AG04450 (cell line): ENCODE measurements around the gene SGPL1. TPM values are rescaled to one million over a fixed set of nuclear protein-coding genes. Genes with fewer than 3 reads are reported as not detected.

Experiments
- CTCF ChIA-PET: fragments of 300-600, 350-600 bp; formaldehyde crosslinking; extraction: SDS; loops from one replicate; lab custom pipeline; 2022; ENCODE audit warnings: antibody characterized with exemption, inconsistent platforms; lab: Charles Lee
- POLR2A ChIA-PET: fragments of 350-600 bp; formaldehyde crosslinking; extraction: SDS; loops from one replicate; lab custom pipeline; 2021; ENCODE audit warnings: antibody characterized with exemption, inconsistent platforms; lab: Yijun Ruan, JAX
- DNase-seq: peaks from one replicate; pipeline ENCODE4 v3.0.0-alpha.2; 2011; ENCODE audit warnings: low read depth, low spot score
- H3K27ac ChIP-seq: one replicate; pipeline ENCODE4 v1.5.1; 2012; ENCODE audit warnings: low read depth, low read length, control low read depth
- H3K27me3 ChIP-seq: one replicate; pipeline ENCODE4 v1.6.0; 2012; ENCODE audit warnings: low read length; ENCODE audit not compliant: control insufficient read depth, insufficient read depth
- H3K4me3 ChIP-seq: 2 replicates; pipeline ENCODE4 v1.5.1; 2011; ENCODE audit warnings: mild to moderate bottlenecking, low read depth, low read length, control low read depth
- H3K9me3 ChIP-seq: 2 replicates; pipeline ENCODE4 v1.5.1; 2012; ENCODE audit warnings: low read length; ENCODE audit not compliant: control insufficient read depth, insufficient read depth
- CTCF ChIP-seq: IDR thresholded peaks from 2 replicates; pipeline ENCODE4 v1.5.1; 2011; ENCODE audit warnings: low read depth, low read length, control low read depth, inconsistent platforms
- polyA plus RNA-seq: library from polyadenylated mRNA; depleted of rRNA; stranded (reverse); fragments of >200 nt; gene quantifications from 2 replicates; pipeline ENCODE4 v1.2.3, GENCODE V29; 2011

SGPL1 gene
- polyA plus RNA-seq, 1 experiment = 30.8 TPM

DNA sequence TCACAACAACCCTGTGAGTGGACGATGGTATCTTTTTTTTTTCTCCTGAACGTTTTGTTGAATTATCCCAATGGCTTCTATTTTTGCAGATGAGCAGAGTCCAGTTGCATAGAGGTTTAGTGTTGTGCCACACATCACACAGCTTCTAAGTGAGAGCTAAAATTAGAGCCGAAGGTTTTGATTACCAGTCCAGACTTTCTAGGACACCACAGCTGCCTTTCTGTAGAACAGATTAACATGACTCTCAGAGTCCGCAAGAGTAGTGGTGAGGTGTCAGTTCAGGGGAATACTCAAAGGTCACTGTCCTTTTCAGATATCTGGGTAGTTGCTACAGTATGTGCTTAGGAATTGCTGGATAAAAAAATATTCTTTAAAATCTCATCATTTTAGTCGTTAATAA is 13.8 kb downstream of the SGPL1 start:
- ChIA-PET POLR2A (no interaction called here), CTCF (interaction anchor here (1.6 kb wide), 1 partner anchor 12 kb away, joined by 4 read pairs; no protein-coding TSS in a partner anchor)
- TF ChIP-seq CTCF = no peak
- H3K27ac ChIP-seq = no peak overlapping the region
- H3K27me3 ChIP-seq = no peaks in the 10 kb centered on the region
- H3K9me3 ChIP-seq = no peaks in the 10 kb centered on the region
- no peak for DNase-seq
- no peak overlapping the region for H3K4me3 ChIP-seq

DNA sequence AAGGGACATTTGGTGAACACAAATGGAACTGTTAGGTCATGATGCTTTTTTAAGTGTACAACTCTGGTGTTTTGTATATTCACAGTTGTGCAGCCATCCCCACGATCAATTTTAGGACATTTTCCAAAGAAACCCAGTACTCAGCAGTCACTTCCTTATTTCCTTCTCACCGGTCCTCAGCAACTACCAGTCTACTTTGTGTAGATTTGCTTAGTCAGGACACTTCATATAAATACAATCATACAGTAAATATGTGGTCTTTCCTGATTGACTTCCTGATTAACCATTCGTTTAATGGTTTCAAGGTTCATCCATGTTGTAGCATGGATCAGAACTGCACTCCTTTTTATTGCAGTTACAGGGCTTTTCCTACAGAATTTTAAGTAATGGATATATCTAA is 14.4 kb downstream of the SGPL1 start:
- no peak for TF ChIP-seq CTCF
- Histone ChIP-seq H3K27me3 (no peaks in the 10 kb centered on the region), H3K27ac (no peak overlapping the region), H3K4me3 (no peak overlapping the region), H3K9me3 (no peaks in the 10 kb centered on the region)
- CTCF ChIA-PET = interaction anchor here (1.6 kb wide), 1 partner anchor 13 kb away, joined by 4 read pairs; no protein-coding TSS in a partner anchor
- POLR2A ChIA-PET = no interaction called here
- no peak for DNase-seq

DNA sequence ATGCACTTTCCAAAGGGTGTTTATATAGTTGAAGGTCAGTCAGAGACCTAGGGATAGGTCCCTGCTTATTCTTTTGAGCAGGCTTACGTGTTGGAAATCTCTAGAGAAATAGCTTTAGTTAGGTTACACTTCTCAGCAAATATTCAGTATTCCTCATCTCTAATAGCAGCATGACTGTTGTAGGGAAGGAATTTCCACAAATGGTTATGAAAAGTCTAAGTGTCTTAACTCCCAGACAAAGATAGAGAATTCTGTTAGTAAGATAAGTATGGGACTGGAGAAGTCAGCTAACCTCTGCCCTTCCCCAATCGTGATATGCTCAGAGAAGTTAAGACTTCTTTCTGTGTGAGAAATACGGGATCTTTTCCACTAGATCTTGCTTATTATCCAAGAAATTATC is 16.5 kb downstream of the SGPL1 start:
- TF ChIP-seq CTCF = no peak
- POLR2A ChIA-PET = interaction anchor here (2.1 kb wide), 1 partner anchor 16 kb away, joined by 11 read pairs; the partner anchor contains the start of gene SGPL1
- Histone ChIP-seq H3K9me3 (no peaks in the 10 kb centered on the region), H3K27ac (no peak overlapping the region), H3K27me3 (no peaks in the 10 kb centered on the region), H3K4me3 (no peak overlapping the region)
- CTCF ChIA-PET = interaction anchor here (1.0 to 1.3 kb wide), 3 partner anchors 15 to 283 kb away, joined by 3 to 7 read pairs (median 3); no protein-coding TSS in a partner anchor
- DNase-seq = no peak

GRCh38 chr10:70832852-70833528 is 17.2 kb downstream of the SGPL1 start:
- Histone ChIP-seq H3K27me3 (no peaks in the 10 kb centered on the region), H3K27ac (peak overlapping the region; percentile 65), H3K9me3 (peaks cover 3% of the 10 kb centered on the region; the same call in 1 of the 2 replicates), H3K4me3 (peak overlapping the region; percentile 11; the same call in 1 of the 2 replicates)
- DNase-seq = peak; percentile 55
- POLR2A ChIA-PET = interaction anchor here (2.1 kb wide), 1 partner anchor 17 kb away, joined by 11 read pairs; the partner anchor contains the start of gene SGPL1
- CTCF ChIA-PET = interaction anchor here (0.6 to 1.1 kb wide), 4 partner anchors 14 to 283 kb away, joined by 3 to 4 read pairs (median 4); no protein-coding TSS in a partner anchor
- TF ChIP-seq CTCF = no peak

DNA sequence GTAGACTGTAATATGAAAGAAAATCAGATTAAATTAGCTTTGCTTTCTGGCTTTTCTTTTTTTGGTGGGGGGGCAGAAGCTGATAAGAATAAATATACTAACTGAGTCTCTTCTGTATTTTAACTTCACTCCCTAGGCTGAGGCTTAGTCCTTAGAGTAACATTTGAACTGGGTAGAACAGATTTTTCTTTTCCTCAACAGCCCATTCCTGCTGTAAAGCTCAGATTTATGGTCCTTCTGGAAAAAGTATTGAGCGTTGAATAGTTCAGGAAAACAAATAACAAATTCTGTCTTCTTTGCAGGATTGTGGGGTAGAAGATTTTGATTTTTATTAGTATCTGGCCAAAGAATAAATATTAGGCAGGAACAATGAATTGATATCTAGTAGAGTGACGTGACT is 17.9 kb downstream of the SGPL1 start:
- peak overlapping the region; percentile 54 for H3K27ac ChIP-seq
- ChIA-PET POLR2A (interaction anchor here (2.1 kb wide), 1 partner anchor 17 kb away, joined by 11 read pairs; the partner anchor contains the start of gene SGPL1), CTCF (interaction anchor here (0.6 to 1.0 kb wide), 2 partner anchors 14 to 16 kb away, joined by 4 read pairs; no protein-coding TSS in a partner anchor)
- no peaks in the 10 kb centered on the region for H3K27me3 ChIP-seq
- TF ChIP-seq CTCF = no peak
- H3K4me3 ChIP-seq = no peak overlapping the region
- peaks cover 3% of the 10 kb centered on the region; the same call in 1 of the 2 replicates for H3K9me3 ChIP-seq
- DNase-seq = no peak
